Osteoblast (primary cell): ENCODE results near the gene PTK6. TPM values are rescaled to one million over a fixed set of nuclear protein-coding genes. Genes with fewer than 3 reads are reported as not detected.

Experiments used
- DNase-seq: peaks from one replicate; pipeline ENCODE4 v3.0.0; 2011; ENCODE audit warnings: low spot score, mixed read lengths; ENCODE audit not compliant: insufficient read length; ENCODE audit errors: missing footprints
- H2AFZ ChIP-seq: 2 replicates; pipeline ENCODE4 v1.6.0; 2011; ENCODE audit warnings: mild to moderate bottlenecking, low read length
- H3K27ac ChIP-seq: 2 replicates; pipeline ENCODE4 v1.5.1; 2011; ENCODE audit warnings: mild to moderate bottlenecking, low read depth, low read length, moderate library complexity
- H3K27me3 ChIP-seq: 2 replicates; pipeline ENCODE4 v1.6.0; 2012; ENCODE audit warnings: mild to moderate bottlenecking, control low read depth, inconsistent platforms, low read length, moderate library complexity; ENCODE audit not compliant: insufficient read depth
- H3K36me3 ChIP-seq: 2 replicates; pipeline ENCODE4 v1.5.1; 2011; ENCODE audit warnings: mild to moderate bottlenecking, low read length, control low read depth, moderate library complexity; ENCODE audit not compliant: insufficient read depth
- H3K4me1 ChIP-seq: 2 replicates; pipeline ENCODE4 v1.5.1; 2011; ENCODE audit warnings: mild to moderate bottlenecking, low read length, control low read depth, moderate library complexity; ENCODE audit not compliant: insufficient read depth
- H3K4me2 ChIP-seq: 2 replicates; pipeline ENCODE4 v1.6.0; 2011; ENCODE audit warnings: mild to moderate bottlenecking, low read length; ENCODE audit not compliant: insufficient read depth
- H3K4me3 ChIP-seq: fragments of 200-600 bp; sonication (generic); 3 replicates; pipeline ENCODE4 v1.5.1; 2012; ENCODE audit warnings: mild to moderate bottlenecking, low read length, inconsistent platforms; ENCODE audit not compliant: insufficient read depth
- H3K79me2 ChIP-seq: 2 replicates; pipeline ENCODE4 v1.6.0; 2012; ENCODE audit warnings: mild to moderate bottlenecking, low read length, control low read depth, inconsistent platforms; ENCODE audit not compliant: insufficient read depth
- H3K9me3 ChIP-seq: 2 replicates; pipeline ENCODE4 v1.5.1; 2011; ENCODE audit warnings: low read depth, low read length, control low read depth
- H4K20me1 ChIP-seq: 2 replicates; pipeline ENCODE4 v1.6.0; 2012; ENCODE audit warnings: mild to moderate bottlenecking, low read length, control low read depth; ENCODE audit not compliant: insufficient read depth
- total RNA-seq: library from RNA; depleted of rRNA; stranded (reverse); fragments of >200 nt; gene quantifications from 2 replicates; pipeline ENCODE4 v1.2.3, GENCODE V29; 2012
- TF ChIP-seq, protein P1 (sequence below): IDR thresholded peaks from 2 replicates; pipeline ENCODE4 v1.5.1; 2011; ENCODE audit warnings: mild to moderate bottlenecking, low read depth, low read length, moderate library complexity; ENCODE audit errors: extremely low read depth

PTK6 gene
- total RNA-seq, 1 donor, result not detected

DNA sequence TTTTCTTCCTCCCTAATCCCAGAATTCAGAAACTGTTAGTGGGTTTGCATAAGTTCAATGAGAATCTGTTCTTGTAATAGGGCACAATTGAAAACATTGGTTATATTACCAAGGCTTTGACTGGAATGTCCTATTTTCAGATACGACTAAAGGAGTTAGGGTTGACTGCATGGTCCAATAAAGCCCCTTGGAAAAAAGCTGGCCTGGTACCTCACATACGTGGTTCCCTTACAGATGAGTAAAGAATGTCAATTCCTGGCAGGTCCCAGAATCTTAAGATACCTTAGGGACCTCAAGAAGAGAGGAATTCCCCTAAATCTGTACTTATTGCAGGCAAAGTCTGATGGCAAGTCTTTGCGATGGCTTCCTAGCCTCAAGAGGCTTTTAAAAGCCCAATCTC, 12.0 kb downstream of the PTK6 start:
- Histone ChIP-seq H3K4me1 (peaks cover 12% of the 10 kb centered on the region), H3K27ac (no peak overlapping the region), H3K79me2 (peaks cover 14% of the 10 kb centered on the region), H3K4me2 (no peak overlapping the region), H3K4me3 (no peak overlapping the region), H2AFZ (no peak overlapping the region), H4K20me1 (peaks cover 36% of the 10 kb centered on the region), H3K36me3 (peaks cover 19% of the 10 kb centered on the region), H3K9me3 (no peaks in the 10 kb centered on the region), H3K27me3 (no peaks in the 10 kb centered on the region)
- TF ChIP-seq, protein P1, sequence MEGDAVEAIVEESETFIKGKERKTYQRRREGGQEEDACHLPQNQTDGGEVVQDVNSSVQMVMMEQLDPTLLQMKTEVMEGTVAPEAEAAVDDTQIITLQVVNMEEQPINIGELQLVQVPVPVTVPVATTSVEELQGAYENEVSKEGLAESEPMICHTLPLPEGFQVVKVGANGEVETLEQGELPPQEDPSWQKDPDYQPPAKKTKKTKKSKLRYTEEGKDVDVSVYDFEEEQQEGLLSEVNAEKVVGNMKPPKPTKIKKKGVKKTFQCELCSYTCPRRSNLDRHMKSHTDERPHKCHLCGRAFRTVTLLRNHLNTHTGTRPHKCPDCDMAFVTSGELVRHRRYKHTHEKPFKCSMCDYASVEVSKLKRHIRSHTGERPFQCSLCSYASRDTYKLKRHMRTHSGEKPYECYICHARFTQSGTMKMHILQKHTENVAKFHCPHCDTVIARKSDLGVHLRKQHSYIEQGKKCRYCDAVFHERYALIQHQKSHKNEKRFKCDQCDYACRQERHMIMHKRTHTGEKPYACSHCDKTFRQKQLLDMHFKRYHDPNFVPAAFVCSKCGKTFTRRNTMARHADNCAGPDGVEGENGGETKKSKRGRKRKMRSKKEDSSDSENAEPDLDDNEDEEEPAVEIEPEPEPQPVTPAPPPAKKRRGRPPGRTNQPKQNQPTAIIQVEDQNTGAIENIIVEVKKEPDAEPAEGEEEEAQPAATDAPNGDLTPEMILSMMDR, result no peak
- peak; percentile 81 for DNase-seq

DNA sequence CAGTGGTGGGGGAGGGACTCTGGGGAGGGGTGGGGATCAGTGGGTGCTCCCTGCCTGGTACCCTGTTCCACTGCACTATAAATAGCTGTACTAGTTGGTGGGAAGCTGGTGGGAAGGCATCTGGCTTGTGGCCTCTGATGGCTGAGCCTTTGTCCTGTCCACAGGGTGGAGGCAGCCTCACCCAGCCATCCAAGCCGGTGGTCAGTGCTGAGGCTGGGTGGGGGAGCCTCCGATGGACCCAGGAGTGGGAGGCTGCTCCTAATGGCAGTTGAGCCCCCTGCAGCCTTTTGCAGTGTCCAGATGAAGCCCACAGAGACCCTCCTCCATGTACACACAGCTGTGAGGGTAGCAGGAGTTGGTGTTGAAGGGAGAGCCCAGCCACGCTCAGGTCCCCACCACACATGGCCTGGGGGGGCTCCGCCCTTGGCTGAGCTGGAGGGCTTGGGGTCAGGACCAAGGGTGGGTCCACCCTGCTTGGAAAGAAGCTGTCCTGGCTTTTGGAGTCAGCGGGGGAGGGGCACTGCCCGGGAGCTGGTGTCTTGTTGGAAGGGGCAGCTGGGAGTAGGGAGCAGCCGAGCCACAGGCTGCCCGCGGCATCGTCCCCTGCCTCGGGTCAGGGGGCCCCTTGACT, 14.1 kb downstream of the PTK6 start:
- Histone ChIP-seq H3K79me2 (peaks cover 14% of the 10 kb centered on the region), H3K9me3 (no peaks in the 10 kb centered on the region), H3K27me3 (peaks cover 4% of the 10 kb centered on the region), H3K4me3 (no peak overlapping the region), H3K36me3 (peaks cover 19% of the 10 kb centered on the region), H3K27ac (no peak overlapping the region), H3K4me1 (peaks cover 15% of the 10 kb centered on the region), H2AFZ (no peak overlapping the region), H3K4me2 (no peak overlapping the region), H4K20me1 (peaks cover 36% of the 10 kb centered on the region)
- TF ChIP-seq, protein P1, result no peak
- DNase-seq, result peak; percentile 81

DNA sequence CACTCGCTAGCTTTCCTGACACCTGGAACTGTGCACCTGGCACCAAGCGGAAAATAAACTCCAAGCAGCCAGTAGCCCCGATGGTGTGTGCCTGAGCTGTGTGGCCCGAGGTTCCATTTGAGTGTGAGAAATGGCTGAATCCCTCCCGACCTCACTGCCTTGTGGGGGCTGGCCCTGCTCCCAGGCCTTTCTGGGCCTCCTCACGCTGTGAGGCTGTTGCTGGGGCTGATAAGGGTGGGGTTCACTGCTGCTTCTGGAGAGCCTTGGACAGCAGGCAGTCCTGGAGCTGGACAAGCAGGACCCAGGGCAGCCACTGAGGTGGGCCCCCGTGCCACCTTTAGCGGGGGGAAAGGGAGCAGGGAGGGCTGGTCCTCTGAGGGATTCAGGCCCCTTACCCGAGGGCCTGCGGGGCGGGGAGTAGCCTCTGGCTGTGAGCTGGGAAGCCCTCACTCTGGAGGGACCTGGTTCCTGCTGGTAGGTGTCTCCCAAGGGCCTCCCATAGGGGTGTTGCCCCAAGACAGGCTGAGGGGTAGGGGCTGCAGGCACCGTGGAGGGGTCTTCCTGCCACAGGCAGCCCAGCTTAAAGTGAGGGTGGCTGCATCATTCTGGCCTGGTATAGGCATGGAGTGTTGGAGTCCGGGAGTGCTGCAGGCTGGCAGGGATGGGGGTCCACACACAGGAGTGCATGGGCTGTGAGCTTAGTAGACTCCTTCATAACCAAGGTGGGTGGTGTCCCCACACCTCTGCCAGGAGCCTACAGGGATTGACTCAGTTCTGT, 14.9 kb downstream of the PTK6 start:
- Histone ChIP-seq H4K20me1 (peaks cover 36% of the 10 kb centered on the region), H2AFZ (no peak overlapping the region)
- peak; percentile 90 for DNase-seq

More for the DNA sequence above, 14.9 kb downstream of the PTK6 start:
- TF ChIP-seq, protein P1, result no peak
- Histone ChIP-seq H3K36me3 (peaks cover 19% of the 10 kb centered on the region), H3K4me2 (peak overlapping the region; percentile 95), H3K9me3 (no peaks in the 10 kb centered on the region), H3K27me3 (peaks cover 4% of the 10 kb centered on the region), H3K27ac (no peak overlapping the region), H3K4me1 (peaks cover 15% of the 10 kb centered on the region), H3K4me3 (peak overlapping the region; percentile 53), H3K79me2 (peaks cover 14% of the 10 kb centered on the region)
